ENCODE results near the gene CDCA5. TPM values are rescaled to one million over a fixed set of nuclear protein-coding genes. Genes with fewer than 3 reads are reported as not detected.

CDCA5 gene
- total RNA-seq, 2 experiments from 2014 or later = 169 to 174 TPM

DNA sequence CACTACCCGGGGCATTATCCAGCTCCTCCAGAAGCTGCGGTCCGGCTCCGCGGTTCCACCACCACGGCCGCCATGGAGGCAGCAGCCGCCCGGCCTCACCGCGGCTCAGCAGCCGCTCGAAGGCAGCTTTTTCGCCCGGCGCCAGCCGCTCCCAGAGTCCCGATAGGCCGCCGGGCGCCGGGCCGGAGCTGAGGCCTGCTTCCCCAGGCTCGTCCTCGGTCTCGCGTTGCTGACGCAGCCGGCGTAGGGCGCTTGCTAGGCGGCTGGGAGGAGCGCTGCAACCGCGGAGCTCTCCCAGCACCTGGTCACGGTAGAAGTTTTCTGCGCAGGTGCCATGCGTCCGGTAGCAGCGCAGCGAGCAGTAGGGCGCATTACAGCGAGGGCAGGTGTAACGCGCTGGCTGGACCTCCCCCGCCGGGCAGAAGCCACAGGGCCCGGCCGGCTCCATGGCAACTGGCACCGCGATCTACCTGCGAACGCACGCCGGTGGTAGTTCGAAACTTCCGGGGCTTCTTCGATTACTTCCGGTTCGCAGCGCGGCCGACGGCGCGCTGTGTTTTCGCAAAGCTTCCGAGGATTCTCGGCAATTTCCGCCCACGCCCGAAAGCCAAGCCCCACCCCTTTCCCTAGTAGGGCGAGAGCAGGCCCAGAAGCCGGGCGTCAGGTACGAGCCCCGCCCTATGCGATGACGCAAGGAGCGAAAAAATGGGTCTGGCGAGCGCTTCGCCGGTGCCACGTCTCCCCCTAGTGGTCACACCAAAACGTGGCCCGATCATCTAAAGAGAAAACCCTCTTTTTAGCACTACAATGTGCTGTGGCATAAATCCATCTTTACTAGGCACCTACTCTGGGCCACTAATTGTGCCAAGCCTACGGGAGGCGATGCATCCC, 33.6 kb upstream of the CDCA5 start, which contains the start of gene ZNHIT2:
ZNHIT2 (minus strand) TSS at position 496 of the 891 bp plus-strand sequence; CDS start at position 448, 48 bp downstream.
- H3K9me3 Mint-ChIP-seq = no peaks in the 10 kb centered on the region
- peak within 1 kb of the TSS; percentile 87 for H3K27ac Mint-ChIP-seq
- peaks cover 66% of the 10 kb centered on the region for H3K4me1 Mint-ChIP-seq (ENCODE audit: low read depth)
- intact Hi-C loops (cut with micrococcal nuclease) = loop anchor here (1.0 to 5.0 kb wide), 10 partner anchors 7 to 339 kb away; partner anchors contain the start of genes ATG2A, CDCA5, MAJIN and SF1
- DNase-seq = peak; percentile 100
- CTCF ChIA-PET = interaction anchor here (0.6 to 2.7 kb wide), 10 partner anchors 14 to 383 kb away, joined by 3 to 14 read pairs (median 4); partner anchors contain the start of gene ARL2
- peak within 1 kb of the TSS; percentile 87 for H3K4me3 Mint-ChIP-seq
- no peaks in the 10 kb centered on the region for H3K27me3 Mint-ChIP-seq (ENCODE audit: low read depth)
- H3K36me3 Mint-ChIP-seq (ENCODE audit: low read depth) = peaks cover 36% of the 10 kb centered on the region

GRCh38 chr11:65116370-65117205, 32.7 kb upstream of the CDCA5 start:
- DNase-seq = peak; percentile 68
- no peaks in the 10 kb centered on the region for H3K27me3 Mint-ChIP-seq (ENCODE audit: low read depth)
- H3K36me3 Mint-ChIP-seq (ENCODE audit: low read depth) = peaks cover 29% of the 10 kb centered on the region
- intact Hi-C loops (cut with micrococcal nuclease) = loop anchor here (1.0 to 5.0 kb wide), 9 partner anchors 18 to 338 kb away; partner anchors contain the start of genes ATG2A, CDCA5, MAJIN and SF1
- peak overlapping the region; percentile 87 for H3K27ac Mint-ChIP-seq
- CTCF ChIA-PET = interaction anchor here (0.7 to 2.7 kb wide), 6 partner anchors 15 to 325 kb away, joined by 3 to 14 read pairs (median 4); partner anchors contain the start of gene ARL2
- H3K9me3 Mint-ChIP-seq = no peaks in the 10 kb centered on the region
- H3K4me3 Mint-ChIP-seq = peak overlapping the region; percentile 87
- H3K4me1 Mint-ChIP-seq (ENCODE audit: low read depth) = peaks cover 65% of the 10 kb centered on the region

GRCh38 chr11:65115361-65116082, 31.7 kb upstream of the CDCA5 start:
- no peaks in the 10 kb centered on the region for H3K9me3 Mint-ChIP-seq
- no peak overlapping the region for H3K27ac Mint-ChIP-seq
- peaks cover 23% of the 10 kb centered on the region for H3K36me3 Mint-ChIP-seq (ENCODE audit: low read depth)
- peaks cover 66% of the 10 kb centered on the region for H3K4me1 Mint-ChIP-seq (ENCODE audit: low read depth)
- peak overlapping the region; percentile 87 for H3K4me3 Mint-ChIP-seq
- CTCF ChIA-PET = interaction anchor here (0.7 to 2.7 kb wide), 5 partner anchors 20 to 324 kb away, joined by 3 to 14 read pairs (median 3); partner anchors contain the start of gene ARL2
- no peaks in the 10 kb centered on the region for H3K27me3 Mint-ChIP-seq (ENCODE audit: low read depth)
- DNase-seq = no peak
- intact Hi-C loops (cut with micrococcal nuclease) = loop anchor here (2.0 to 5.0 kb wide), 3 partner anchors 143 to 337 kb away; partner anchors contain the start of genes ATG2A, MAJIN and SF1

- intact Hi-C loops (cut with micrococcal nuclease) = loop anchor here (5.0 kb wide), 3 partner anchors 142 to 218 kb away; partner anchors contain the start of genes DPF2, MAJIN and POLA2
- CTCF ChIA-PET = interaction anchor here (0.5 to 0.7 kb wide), 3 partner anchors 65 to 597 kb away, joined by 3 read pairs; no protein-coding TSS in a partner anchor
- Mint-ChIP-seq H3K9me3 (no peaks in the 10 kb centered on the region), H3K4me1 (ENCODE audit: low read depth) (peaks cover 64% of the 10 kb centered on the region), H3K27ac (no peak overlapping the region), H3K4me3 (no peak overlapping the region), H3K36me3 (ENCODE audit: low read depth) (peaks cover 16% of the 10 kb centered on the region), H3K27me3 (ENCODE audit: low read depth) (no peaks in the 10 kb centered on the region)
- DNase-seq = no peak
Measured at GRCh38 chr11:65114538-65115171, 30.8 kb upstream of the CDCA5 start.

DNA sequence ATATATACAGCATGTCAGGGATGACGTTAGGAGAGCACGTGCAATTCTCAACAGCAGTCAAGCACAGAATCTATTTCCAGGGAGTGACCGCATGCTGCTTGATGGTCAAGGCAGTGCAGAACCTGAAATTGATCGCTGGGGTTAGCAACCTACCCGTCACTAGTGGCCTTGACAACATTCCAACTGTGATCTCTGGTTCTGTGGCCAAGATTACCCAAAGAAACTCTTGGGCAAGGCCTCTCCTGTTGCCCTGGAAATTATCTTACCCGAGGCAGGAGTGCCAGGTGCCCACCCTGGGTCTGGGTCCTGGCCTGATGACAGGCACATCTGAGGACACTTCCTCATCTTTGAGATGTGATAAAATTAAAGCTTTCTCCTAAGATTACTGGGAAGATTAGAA, 30.0 kb upstream of the CDCA5 start:
- peaks cover 62% of the 10 kb centered on the region for H3K4me1 Mint-ChIP-seq (ENCODE audit: low read depth)
- no peak for DNase-seq
- H3K27me3 Mint-ChIP-seq (ENCODE audit: low read depth) = no peaks in the 10 kb centered on the region
- CTCF ChIA-PET = interaction anchor here (0.5 to 4.1 kb wide), 4 partner anchors 16 to 598 kb away, joined by 3 to 41 read pairs (median 4); partner anchors contain the start of genes SNX15 and VPS51
- no peaks in the 10 kb centered on the region for H3K9me3 Mint-ChIP-seq
- H3K27ac Mint-ChIP-seq = no peak overlapping the region
- no peak overlapping the region for H3K4me3 Mint-ChIP-seq
- intact Hi-C loops (cut with micrococcal nuclease) = loop anchor here (5.0 kb wide), 2 partner anchors 148 to 218 kb away; partner anchors contain the start of genes DPF2 and POLA2
- peaks cover 14% of the 10 kb centered on the region for H3K36me3 Mint-ChIP-seq (ENCODE audit: low read depth)

DNA sequence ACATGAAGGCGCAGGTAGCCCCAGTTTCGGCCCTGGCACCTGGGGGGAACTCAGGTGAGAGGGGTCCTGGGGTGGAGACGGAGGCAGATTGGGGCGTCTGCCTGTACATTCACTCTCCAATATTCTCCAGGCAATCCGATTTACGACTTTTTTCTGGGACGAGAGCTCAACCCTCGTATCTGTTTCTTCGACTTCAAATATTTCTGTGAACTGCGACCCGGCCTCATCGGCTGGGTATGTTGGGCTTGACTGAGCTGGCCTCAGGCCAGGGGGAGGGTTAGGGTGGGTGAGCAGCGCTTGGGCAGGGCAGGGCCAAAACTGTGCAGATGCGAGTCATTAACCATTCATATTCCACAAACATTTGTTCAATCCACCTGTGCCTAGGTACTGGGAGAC, 29.5 kb upstream of the CDCA5 start:
- H3K27me3 Mint-ChIP-seq (ENCODE audit: low read depth) = no peaks in the 10 kb centered on the region
- no peak for DNase-seq
- intact Hi-C loops (cut with micrococcal nuclease) = loop anchor here (5.0 kb wide), 2 partner anchors 149 to 219 kb away; partner anchors contain the start of genes DPF2 and POLA2
- peaks cover 9% of the 10 kb centered on the region for H3K36me3 Mint-ChIP-seq (ENCODE audit: low read depth)
- peaks cover 57% of the 10 kb centered on the region for H3K4me1 Mint-ChIP-seq (ENCODE audit: low read depth)
- H3K4me3 Mint-ChIP-seq = peak overlapping the region; percentile 80
- H3K9me3 Mint-ChIP-seq = no peaks in the 10 kb centered on the region
- CTCF ChIA-PET = interaction anchor here (0.6 to 4.1 kb wide), 6 partner anchors 8 to 265 kb away, joined by 3 to 41 read pairs (median 10); partner anchors contain the start of genes FAU, MRPL49, SNX15 and VPS51
- H3K27ac Mint-ChIP-seq = peak overlapping the region; percentile 72

GRCh38 chr11:65112546-65113360, 28.9 kb upstream of the CDCA5 start:
- intact Hi-C loops (cut with micrococcal nuclease) = loop anchor here (5.0 kb wide), 2 partner anchors 150 to 220 kb away; partner anchors contain the start of genes DPF2 and POLA2
- CTCF ChIA-PET = interaction anchor here (0.6 to 4.1 kb wide), 10 partner anchors 9 to 326 kb away, joined by 3 to 41 read pairs (median 4); partner anchors contain the start of genes ARL2, FAU, MRPL49 and SNX15
- H3K9me3 Mint-ChIP-seq = no peaks in the 10 kb centered on the region
- H3K36me3 Mint-ChIP-seq (ENCODE audit: low read depth) = peaks cover 6% of the 10 kb centered on the region
- peak overlapping the region; percentile 80 for H3K4me3 Mint-ChIP-seq
- DNase-seq = peak; percentile 78
- peaks cover 51% of the 10 kb centered on the region for H3K4me1 Mint-ChIP-seq (ENCODE audit: low read depth)
- peak overlapping the region; percentile 72 for H3K27ac Mint-ChIP-seq
- no peaks in the 10 kb centered on the region for H3K27me3 Mint-ChIP-seq (ENCODE audit: low read depth)

- Mint-ChIP-seq H3K36me3 (ENCODE audit: low read depth) (peaks cover 6% of the 10 kb centered on the region), H3K27ac (peak within 1 kb of the TSS; percentile 72), H3K4me3 (peak within 1 kb of the TSS; percentile 80), H3K9me3 (no peaks in the 10 kb centered on the region), H3K4me1 (ENCODE audit: low read depth) (peaks cover 51% of the 10 kb centered on the region), H3K27me3 (ENCODE audit: low read depth) (no peaks in the 10 kb centered on the region)
- CTCF ChIA-PET = interaction anchor here (0.6 to 4.1 kb wide), 16 partner anchors 9 to 325 kb away, joined by 3 to 41 read pairs (median 4); partner anchors contain the start of genes ARL2, CAPN1, FAU and MRPL49
- intact Hi-C loops (cut with micrococcal nuclease) = loop anchor here (2.0 to 5.0 kb wide), 3 partner anchors 71 to 220 kb away; partner anchors contain the start of genes DPF2, POLA2 and SAC3D1
- DNase-seq = peak; percentile 96
Measured at GRCh38 chr11:65111744-65112545, 28.1 kb upstream of the CDCA5 start, which contains the start of gene TM7SF2. Gene TM7SF2, plus strand, starts transcription at chr11:65111872. Its CDS starts 144 bp downstream, at chr11:65112016.

DNA sequence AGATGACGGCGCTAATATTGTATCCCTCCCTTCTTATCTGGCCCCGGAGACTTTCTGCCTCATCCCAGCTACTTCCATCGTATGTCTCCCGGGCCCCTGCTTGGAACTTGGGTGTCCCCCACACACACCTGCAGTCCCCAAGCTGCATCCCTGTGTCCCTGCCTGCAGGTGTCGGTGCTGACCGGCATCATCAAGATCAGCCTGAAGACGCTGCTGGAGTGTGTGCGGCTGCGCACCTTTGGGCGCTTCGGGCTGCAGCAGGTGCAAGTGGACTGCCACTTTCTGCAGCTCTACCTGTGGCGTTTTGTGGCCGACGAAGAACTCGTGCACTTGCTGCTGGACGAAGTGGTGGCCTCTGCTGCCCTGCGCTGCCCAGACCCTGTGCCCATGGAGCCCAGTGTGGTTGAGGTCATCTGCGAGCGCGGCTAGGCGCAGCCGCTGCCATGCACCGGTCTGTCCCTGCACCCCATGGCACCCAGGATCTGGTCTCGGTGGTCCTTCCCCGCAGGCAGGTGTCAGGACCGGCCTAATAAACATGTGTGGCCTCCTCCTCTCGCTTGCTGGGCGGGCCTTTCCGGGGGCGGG, 27.4 kb upstream of the CDCA5 start:
- Mint-ChIP-seq H3K27ac (no peak overlapping the region), H3K36me3 (ENCODE audit: low read depth) (peaks cover 2% of the 10 kb centered on the region), H3K27me3 (ENCODE audit: low read depth) (no peaks in the 10 kb centered on the region), H3K4me1 (ENCODE audit: low read depth) (peaks cover 45% of the 10 kb centered on the region), H3K9me3 (no peaks in the 10 kb centered on the region), H3K4me3 (peak overlapping the region; percentile 80)
- intact Hi-C loops (cut with micrococcal nuclease) = loop anchor here (2.0 to 5.0 kb wide), 3 partner anchors 70 to 221 kb away; partner anchors contain the start of genes DPF2, POLA2 and SAC3D1
- CTCF ChIA-PET = interaction anchor here (0.6 to 4.1 kb wide), 24 partner anchors 8 to 325 kb away, joined by 3 to 41 read pairs (median 5); partner anchors contain the start of genes ARL2, CAPN1, CDC42EP2 and DPF2
- no peak for DNase-seq

All from activated naive CD4-positive, alpha-beta T cell treated with anti-CD3 and anti-CD28 coated beads for 36 hours (primary cell).